ENCODE measurements around the gene CD99. TPM values are rescaled to one million over a fixed set of nuclear protein-coding genes. Genes with fewer than 3 reads are reported as not detected.
A peak's percentile ranks its signal among the peaks of the same experiment; 100 is the strongest.

Gene CD99
- total and polyA plus RNA-seq, 2 experiments from 2014 or later, result 467 to 474 TPM

- Histone ChIP-seq H3K4me3 (no peak overlapping the region), H3K36me3 (no peaks in the 10 kb centered on the region), H3K27ac (no peak overlapping the region), H3K4me1 (ENCODE audit: low read depth) (no peaks in the 10 kb centered on the region), H3K27me3 (no peaks in the 10 kb centered on the region), H3K9me3 (ENCODE audit: low read depth) (no peaks in the 10 kb centered on the region)
- TF ChIP-seq, protein P1, sequence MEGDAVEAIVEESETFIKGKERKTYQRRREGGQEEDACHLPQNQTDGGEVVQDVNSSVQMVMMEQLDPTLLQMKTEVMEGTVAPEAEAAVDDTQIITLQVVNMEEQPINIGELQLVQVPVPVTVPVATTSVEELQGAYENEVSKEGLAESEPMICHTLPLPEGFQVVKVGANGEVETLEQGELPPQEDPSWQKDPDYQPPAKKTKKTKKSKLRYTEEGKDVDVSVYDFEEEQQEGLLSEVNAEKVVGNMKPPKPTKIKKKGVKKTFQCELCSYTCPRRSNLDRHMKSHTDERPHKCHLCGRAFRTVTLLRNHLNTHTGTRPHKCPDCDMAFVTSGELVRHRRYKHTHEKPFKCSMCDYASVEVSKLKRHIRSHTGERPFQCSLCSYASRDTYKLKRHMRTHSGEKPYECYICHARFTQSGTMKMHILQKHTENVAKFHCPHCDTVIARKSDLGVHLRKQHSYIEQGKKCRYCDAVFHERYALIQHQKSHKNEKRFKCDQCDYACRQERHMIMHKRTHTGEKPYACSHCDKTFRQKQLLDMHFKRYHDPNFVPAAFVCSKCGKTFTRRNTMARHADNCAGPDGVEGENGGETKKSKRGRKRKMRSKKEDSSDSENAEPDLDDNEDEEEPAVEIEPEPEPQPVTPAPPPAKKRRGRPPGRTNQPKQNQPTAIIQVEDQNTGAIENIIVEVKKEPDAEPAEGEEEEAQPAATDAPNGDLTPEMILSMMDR (IDR thresholded peaks at IDR 0.05; ENCODE audit: low read depth, low read length), result no peak
- DNase-seq (ENCODE audit: low read depth in 1 of 2, low spot score in 1 of 2), result no peak
Observed at GRCh38 chrX:2647627-2648026, 43.5 kb upstream of the CD99 start.

DNA sequence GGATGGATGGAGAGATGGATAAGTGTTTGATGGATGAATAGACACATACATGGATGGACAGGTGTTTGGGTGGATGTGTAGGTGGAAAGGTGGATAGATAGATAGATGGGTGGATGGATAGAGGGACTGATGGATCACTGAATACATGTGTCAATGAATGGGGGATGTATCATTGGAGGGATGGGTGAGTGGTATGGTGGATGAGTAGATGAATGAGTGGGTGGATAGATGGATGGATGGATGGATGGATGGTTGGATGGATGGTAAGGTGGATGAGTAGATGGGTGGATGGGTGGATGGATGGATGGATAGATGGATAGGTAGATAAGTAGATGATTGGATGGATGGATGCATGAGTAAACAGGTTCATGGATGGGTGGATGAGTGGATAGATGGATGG is 41.1 kb upstream of the CD99 start:
- no peaks in the 10 kb centered on the region for H3K27me3 ChIP-seq
- DNase-seq (ENCODE audit: low read depth in 1 of 2, low spot score in 1 of 2), result no peak
- H3K4me1 ChIP-seq (ENCODE audit: low read depth), result no peaks in the 10 kb centered on the region
- H3K9me3 ChIP-seq (ENCODE audit: low read depth), result no peaks in the 10 kb centered on the region
- TF ChIP-seq, protein P1 (IDR thresholded peaks at IDR 0.05; ENCODE audit: low read depth, low read length), result no peak
- H3K4me3 ChIP-seq, result no peak overlapping the region
- H3K36me3 ChIP-seq, result no peaks in the 10 kb centered on the region
- no peak overlapping the region for H3K27ac ChIP-seq

DNA sequence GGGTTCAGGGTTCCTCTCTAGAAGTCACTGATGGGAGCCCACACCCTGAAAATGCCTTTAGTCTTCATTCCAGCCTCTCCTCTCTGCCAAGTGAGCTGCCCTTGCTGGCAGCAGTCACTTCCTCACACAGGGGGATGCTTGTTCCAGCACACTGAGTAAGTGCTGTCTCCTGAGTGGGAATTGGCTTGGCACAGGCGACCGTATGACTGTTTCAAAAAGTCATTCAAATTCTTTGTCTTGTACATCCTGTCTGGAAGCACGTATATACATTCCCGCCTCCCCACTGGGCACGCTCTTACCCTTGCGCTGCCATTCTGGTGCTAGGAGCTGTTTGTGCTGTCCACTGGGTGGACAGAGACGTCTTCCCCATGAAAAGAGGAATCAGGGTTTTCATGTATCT is 40.2 kb upstream of the CD99 start:
- Histone ChIP-seq H3K27ac (no peak overlapping the region), H3K36me3 (no peaks in the 10 kb centered on the region), H3K27me3 (no peaks in the 10 kb centered on the region), H3K4me3 (no peak overlapping the region), H3K9me3 (ENCODE audit: low read depth) (no peaks in the 10 kb centered on the region), H3K4me1 (ENCODE audit: low read depth) (no peaks in the 10 kb centered on the region)
- TF ChIP-seq, protein P1 (IDR thresholded peaks at IDR 0.05; ENCODE audit: low read depth, low read length), result no peak
- DNase-seq (ENCODE audit: low read depth in 1 of 2, low spot score in 1 of 2), result peak in 1 of 2 donors; percentile 60

GRCh38 chrX:2652106-2652505 is 39.0 kb upstream of the CD99 start:
- no peaks in the 10 kb centered on the region for H3K36me3 ChIP-seq
- H3K4me1 ChIP-seq (ENCODE audit: low read depth), result no peaks in the 10 kb centered on the region
- no peaks in the 10 kb centered on the region for H3K27me3 ChIP-seq
- no peak overlapping the region for H3K27ac ChIP-seq
- TF ChIP-seq, protein P1 (IDR thresholded peaks at IDR 0.05; ENCODE audit: low read depth, low read length), result peak; percentile 31
- no peak for DNase-seq (ENCODE audit: low read depth in 1 of 2, low spot score in 1 of 2)
- no peaks in the 10 kb centered on the region for H3K9me3 ChIP-seq (ENCODE audit: low read depth)
- no peak overlapping the region for H3K4me3 ChIP-seq

- Histone ChIP-seq H3K9me3 (ENCODE audit: low read depth) (no peaks in the 10 kb centered on the region), H3K4me3 (no peak overlapping the region), H3K36me3 (no peaks in the 10 kb centered on the region), H3K27me3 (no peaks in the 10 kb centered on the region), H3K27ac (no peak overlapping the region), H3K4me1 (ENCODE audit: low read depth) (no peaks in the 10 kb centered on the region)
- DNase-seq (ENCODE audit: low read depth in 1 of 2, low spot score in 1 of 2), result no peak
- TF ChIP-seq, protein P1 (IDR thresholded peaks at IDR 0.05; ENCODE audit: low read depth, low read length), result no peak
Observed at GRCh38 chrX:2654436-2655340, 36.4 kb upstream of the CD99 start.

Data from cardiac muscle cell (in vitro differentiated cells and primary cell).